ENCODE results near the gene IFRD1.

The IFRD1 gene

GRCh38 chr7:112444505-112444904 is 5.8 kb upstream of the IFRD1 start:
- Mint-ChIP-seq H3K27ac (no peak overlapping the region), H3K9me3 (no peaks in the 10 kb centered on the region), H3K4me3 (no peak overlapping the region), H3K27me3 (ENCODE audit: low read depth) (no peaks in the 10 kb centered on the region), H3K36me3 (ENCODE audit: low read depth) (no peaks in the 10 kb centered on the region), H3K4me1 (peaks cover 12% of the 10 kb centered on the region)
- no peak for TF ChIP-seq CTCF (IDR thresholded peaks at IDR 0.05; ENCODE audit: unreplicated experiment in 3 of 3)

GRCh38 chr7:112446431-112446830 is 3.8 kb upstream of the IFRD1 start:
- H3K36me3 Mint-ChIP-seq (ENCODE audit: low read depth), result no peaks in the 10 kb centered on the region
- no peaks in the 10 kb centered on the region for H3K9me3 Mint-ChIP-seq
- TF ChIP-seq CTCF (IDR thresholded peaks at IDR 0.05; ENCODE audit: unreplicated experiment in 3 of 3), result no peak
- H3K27me3 Mint-ChIP-seq (ENCODE audit: low read depth), result no peaks in the 10 kb centered on the region
- H3K4me1 Mint-ChIP-seq, result peaks cover 15% of the 10 kb centered on the region
- H3K4me3 Mint-ChIP-seq, result peak overlapping the region in 2 of 3 experiments; percentile 14 to 26
- no peak overlapping the region for H3K27ac Mint-ChIP-seq

- no peaks in the 10 kb centered on the region for H3K36me3 Mint-ChIP-seq (ENCODE audit: low read depth)
- no peaks in the 10 kb centered on the region for H3K9me3 Mint-ChIP-seq
- no peaks in the 10 kb centered on the region for H3K27me3 Mint-ChIP-seq (ENCODE audit: low read depth)
- H3K4me1 Mint-ChIP-seq, result peaks cover 22% of the 10 kb centered on the region
- H3K27ac Mint-ChIP-seq, result no peak overlapping the region
- no peak for TF ChIP-seq CTCF (IDR thresholded peaks at IDR 0.05; ENCODE audit: unreplicated experiment in 3 of 3)
- H3K4me3 Mint-ChIP-seq, result no peak overlapping the region
Measured at GRCh38 chr7:112447406-112447805, 2.9 kb upstream of the IFRD1 start.

- peaks cover 31% of the 10 kb centered on the region for H3K4me1 Mint-ChIP-seq
- no peaks in the 10 kb centered on the region for H3K27me3 Mint-ChIP-seq (ENCODE audit: low read depth)
- H3K27ac Mint-ChIP-seq, result peak overlapping the region; percentile 93 to 97 (median 97)
Measured at GRCh38 chr7:112448381-112448780, 1.9 kb upstream of the IFRD1 start.

GRCh38 chr7:112448891-112449290 is 1.4 kb upstream of the IFRD1 start:
- Mint-ChIP-seq H3K4me3 (peak overlapping the region; percentile 93 to 99 (median 98)), H3K27me3 (ENCODE audit: low read depth) (no peaks in the 10 kb centered on the region), H3K9me3 (no peaks in the 10 kb centered on the region), H3K36me3 (ENCODE audit: low read depth) (no peaks in the 10 kb centered on the region), H3K4me1 (peaks cover 36% of the 10 kb centered on the region), H3K27ac (peak overlapping the region; percentile 93 to 97 (median 97))
- TF ChIP-seq CTCF (IDR thresholded peaks at IDR 0.05; ENCODE audit: unreplicated experiment in 3 of 3), result no peak

More at GRCh38 chr7:112448381-112448780, 1.9 kb upstream of the IFRD1 start:
- no peak for TF ChIP-seq CTCF (IDR thresholded peaks at IDR 0.05; ENCODE audit: unreplicated experiment in 3 of 3)
- no peaks in the 10 kb centered on the region for H3K36me3 Mint-ChIP-seq (ENCODE audit: low read depth)
- no peaks in the 10 kb centered on the region for H3K9me3 Mint-ChIP-seq
- peak overlapping the region; percentile 93 to 99 (median 98) for H3K4me3 Mint-ChIP-seq

- H3K4me3 Mint-ChIP-seq, result peak overlapping the region; percentile 93 to 99 (median 98)
- H3K27ac Mint-ChIP-seq, result peak overlapping the region; percentile 93 to 97 (median 97)
- H3K9me3 Mint-ChIP-seq, result no peaks in the 10 kb centered on the region
- peaks cover 38% of the 10 kb centered on the region for H3K4me1 Mint-ChIP-seq
- no peaks in the 10 kb centered on the region for H3K27me3 Mint-ChIP-seq (ENCODE audit: low read depth)
- H3K36me3 Mint-ChIP-seq (ENCODE audit: low read depth), result no peaks in the 10 kb centered on the region
- no peak for TF ChIP-seq CTCF (IDR thresholded peaks at IDR 0.05; ENCODE audit: unreplicated experiment in 3 of 3)
Measured at GRCh38 chr7:112449353-112449752, 907 bp upstream of the IFRD1 start.
